Measurements from ENCODE around the gene LST1. TPM values are rescaled to one million over a fixed set of nuclear protein-coding genes. Genes with fewer than 3 reads are reported as not detected.

LST1 gene
- total and polyA plus RNA-seq, 9 donors: 3.8 to 34.0 (median 8.6) TPM

DNA sequence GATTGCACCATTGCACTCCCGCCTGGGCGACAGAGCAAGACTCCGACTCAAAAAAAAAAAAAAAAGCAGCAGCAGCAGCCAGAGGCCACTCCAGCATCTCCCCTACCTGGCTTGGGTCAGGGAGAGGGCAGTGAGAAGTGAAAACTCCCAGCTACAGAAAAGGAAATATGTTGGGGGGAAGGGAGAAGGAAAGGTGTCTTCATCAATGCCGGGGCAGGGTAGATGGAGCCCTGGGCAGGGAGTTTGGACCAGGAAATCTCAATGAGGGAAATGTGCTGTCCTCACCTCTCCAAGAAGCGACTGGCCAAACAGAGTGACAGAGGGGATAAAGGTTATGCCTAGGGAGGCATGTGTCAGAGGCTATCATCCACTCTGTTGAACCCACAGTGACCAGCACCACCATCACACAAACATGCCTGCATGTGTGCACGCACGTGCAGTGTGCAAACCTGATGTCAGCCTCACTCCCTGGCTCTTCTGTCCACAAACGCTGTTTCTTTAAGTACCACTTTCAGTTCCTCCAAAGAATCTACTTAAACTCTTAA, 28.1 kb downstream of the LST1 start:
- TF ChIP-seq, protein P1, sequence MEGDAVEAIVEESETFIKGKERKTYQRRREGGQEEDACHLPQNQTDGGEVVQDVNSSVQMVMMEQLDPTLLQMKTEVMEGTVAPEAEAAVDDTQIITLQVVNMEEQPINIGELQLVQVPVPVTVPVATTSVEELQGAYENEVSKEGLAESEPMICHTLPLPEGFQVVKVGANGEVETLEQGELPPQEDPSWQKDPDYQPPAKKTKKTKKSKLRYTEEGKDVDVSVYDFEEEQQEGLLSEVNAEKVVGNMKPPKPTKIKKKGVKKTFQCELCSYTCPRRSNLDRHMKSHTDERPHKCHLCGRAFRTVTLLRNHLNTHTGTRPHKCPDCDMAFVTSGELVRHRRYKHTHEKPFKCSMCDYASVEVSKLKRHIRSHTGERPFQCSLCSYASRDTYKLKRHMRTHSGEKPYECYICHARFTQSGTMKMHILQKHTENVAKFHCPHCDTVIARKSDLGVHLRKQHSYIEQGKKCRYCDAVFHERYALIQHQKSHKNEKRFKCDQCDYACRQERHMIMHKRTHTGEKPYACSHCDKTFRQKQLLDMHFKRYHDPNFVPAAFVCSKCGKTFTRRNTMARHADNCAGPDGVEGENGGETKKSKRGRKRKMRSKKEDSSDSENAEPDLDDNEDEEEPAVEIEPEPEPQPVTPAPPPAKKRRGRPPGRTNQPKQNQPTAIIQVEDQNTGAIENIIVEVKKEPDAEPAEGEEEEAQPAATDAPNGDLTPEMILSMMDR (IDR thresholded peaks at IDR 0.05): no peak
- TF ChIP-seq EP300 (IDR thresholded peaks at IDR 0.05) (no peak), POLR2A (IDR thresholded peaks at IDR 0.05) (no peak)
- 78% methylated on average over 8 of the region's 8 CpGs for WGBS, 3 donors
- no peaks in the 10 kb centered on the region for H3K27me3 ChIP-seq
- no peak overlapping the region for H3K4me3 ChIP-seq
- DNase-seq: no peak
- H3K27ac ChIP-seq: no peak overlapping the region
- H3K4me1 ChIP-seq (ENCODE audit: insufficient read depth): no peaks in the 10 kb centered on the region
- intact Hi-C loops (cut with DNase I): loop anchor here in 1 of 4 donors (10.0 kb wide), 1 partner anchor 69 kb away; the partner anchor contains the start of genes ATP6V1G2, DDX39B and NFKBIL1
- H3K9me3 ChIP-seq: no peaks in the 10 kb centered on the region
- no peaks in the 10 kb centered on the region for H3K36me3 ChIP-seq

DNA sequence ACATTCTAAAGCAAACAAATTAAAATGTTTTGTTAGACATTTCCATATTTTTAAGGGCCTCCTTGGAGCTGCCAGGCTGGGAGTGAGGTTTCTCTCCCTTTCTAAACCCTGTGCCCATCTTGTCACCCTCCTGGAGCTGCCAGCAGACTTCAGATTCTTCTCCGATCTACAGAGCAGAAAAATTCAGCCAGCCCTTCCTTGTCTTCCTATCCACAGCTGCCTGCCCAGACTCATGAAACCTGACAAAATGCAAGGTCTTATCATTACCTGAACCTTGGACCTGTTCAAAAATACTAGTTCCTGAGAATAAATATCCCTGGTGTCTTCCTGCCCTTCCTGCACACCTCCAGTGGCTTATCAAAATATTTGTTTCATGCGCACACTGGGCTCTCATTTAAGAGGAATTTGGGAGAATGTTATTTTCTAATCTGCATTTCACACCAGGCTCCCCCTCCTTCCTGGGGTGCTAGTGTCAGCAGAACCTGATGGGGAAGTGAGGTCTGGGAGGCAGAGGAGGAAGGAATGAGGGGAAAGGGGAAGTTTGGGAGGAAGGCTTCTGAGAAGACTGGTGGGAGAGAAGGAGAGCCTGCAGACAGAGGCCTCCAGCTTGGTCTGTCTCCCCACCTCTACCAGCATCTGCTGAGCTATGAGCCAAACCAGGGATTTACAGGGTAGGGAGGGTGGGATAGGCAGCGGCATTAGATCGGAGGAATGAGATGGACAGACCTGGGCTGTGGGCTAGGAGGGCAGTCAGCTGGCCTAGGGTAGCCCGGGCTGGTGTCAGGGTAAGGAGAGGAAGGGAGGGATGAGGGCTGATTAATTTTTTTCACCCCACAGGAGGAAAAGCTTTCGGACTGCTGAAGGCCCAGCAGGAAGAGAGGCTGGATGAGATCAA, 28.9 kb downstream of the LST1 start, which contains the start of gene AIF1:
Gene AIF1, plus strand, starts transcription at position 551 of the 895 bp plus-strand sequence. Its CDS starts 96 bp downstream, at position 647.
- Histone ChIP-seq H3K27me3 (no peaks in the 10 kb centered on the region), H3K4me1 (ENCODE audit: insufficient read depth) (no peaks in the 10 kb centered on the region), H3K9me3 (no peaks in the 10 kb centered on the region), H3K4me3 (no peak within 1 kb of the TSS), H3K36me3 (no peaks in the 10 kb centered on the region), H3K27ac (no peak within 1 kb of the TSS)
- WGBS, 3 donors: 55 to 60% (median 56%) methylated on average over 6 of the region's 6 CpGs
- intact Hi-C loops (cut with DNase I): loop anchor here in 1 of 4 donors (10.0 kb wide), 1 partner anchor 70 kb away; the partner anchor contains the start of genes ATP6V1G2, DDX39B and NFKBIL1
- TF ChIP-seq, protein P1 (IDR thresholded peaks at IDR 0.05): no peak
- TF ChIP-seq POLR2A (IDR thresholded peaks at IDR 0.05) (no peak), EP300 (IDR thresholded peaks at IDR 0.05) (no peak)
- DNase-seq: no peak

DNA sequence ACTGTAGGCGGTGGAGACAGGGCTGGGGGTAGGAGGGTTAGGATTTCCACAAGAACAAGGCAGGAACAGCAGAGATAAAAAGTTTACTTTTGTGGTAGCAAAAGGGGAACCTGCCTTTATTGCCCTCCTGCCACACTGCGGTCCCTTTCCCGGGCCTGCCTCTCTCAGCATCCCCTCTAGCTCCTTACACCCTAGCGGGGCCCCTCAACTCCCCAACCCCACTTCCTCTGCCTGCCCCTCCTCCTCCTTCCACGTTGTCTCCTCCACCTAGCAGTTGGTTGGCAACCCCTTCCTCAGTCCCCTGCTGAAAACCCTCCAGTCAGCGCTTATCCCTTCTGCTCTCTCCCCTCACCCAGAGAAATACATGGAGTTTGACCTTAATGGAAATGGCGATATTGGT, 29.7 kb downstream of the LST1 start:
- intact Hi-C loops (cut with DNase I): loop anchor here in 1 of 4 donors (10.0 kb wide), 1 partner anchor 71 kb away; the partner anchor contains the start of genes ATP6V1G2, DDX39B and NFKBIL1
- H3K4me3 ChIP-seq: no peak overlapping the region
- DNase-seq: no peak

DNA sequence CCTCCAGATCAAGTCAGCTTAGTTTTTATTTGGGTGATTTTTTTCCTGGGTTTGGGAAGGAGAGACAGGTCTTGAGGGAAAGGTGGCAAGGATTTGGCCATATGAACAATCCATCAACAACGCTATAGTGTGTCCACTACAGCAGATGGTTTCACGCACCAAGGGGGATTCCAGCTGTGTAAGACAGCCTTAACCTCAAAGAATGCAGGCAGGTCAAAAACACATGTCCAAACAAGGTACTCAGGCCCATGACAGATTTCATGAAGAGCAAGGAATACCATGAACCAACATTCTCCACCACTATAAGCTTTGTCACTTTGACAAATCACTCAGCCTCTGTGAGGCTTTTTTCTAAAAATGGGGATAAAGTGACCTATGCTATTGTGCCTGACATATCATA, 30.9 kb downstream of the LST1 start:
- WGBS, 3 donors: 87 to 91% (median 88%) methylated on average over 2 of the region's 2 CpGs
- H3K36me3 ChIP-seq: no peaks in the 10 kb centered on the region
- no peak overlapping the region for H3K27ac ChIP-seq
- intact Hi-C loops (cut with DNase I): loop anchor here in 1 of 4 donors (10.0 kb wide), 1 partner anchor 72 kb away; the partner anchor contains the start of genes ATP6V1G2, DDX39B and NFKBIL1
- no peak for DNase-seq
- no peak overlapping the region for H3K4me3 ChIP-seq
- peaks cover under 1% of the 10 kb centered on the region for H3K4me1 ChIP-seq (ENCODE audit: insufficient read depth)
- H3K9me3 ChIP-seq: no peaks in the 10 kb centered on the region
- TF ChIP-seq, protein P1 (IDR thresholded peaks at IDR 0.05): no peak
- no peaks in the 10 kb centered on the region for H3K27me3 ChIP-seq

More for the DNA sequence above, 29.7 kb downstream of the LST1 start:
- Histone ChIP-seq H3K27me3 (no peaks in the 10 kb centered on the region), H3K9me3 (no peaks in the 10 kb centered on the region), H3K27ac (no peak overlapping the region), H3K4me1 (ENCODE audit: insufficient read depth) (no peaks in the 10 kb centered on the region), H3K36me3 (no peaks in the 10 kb centered on the region)
- 51 to 63% (median 55%) methylated on average over 7 of the region's 7 CpGs for WGBS, 3 donors
- TF ChIP-seq EP300 (IDR thresholded peaks at IDR 0.05) (no peak), POLR2A (IDR thresholded peaks at IDR 0.05) (no peak)
- TF ChIP-seq, protein P1 (IDR thresholded peaks at IDR 0.05): no peak
